Body of pancreas (tissue), 4 donors: ENCODE measurements around the gene RPUSD1. TPM values are rescaled to one million over a fixed set of nuclear protein-coding genes. Genes with fewer than 3 reads are reported as not detected.

ENCODE experiments used
- ATAC-seq: fragments of 150-250 bp; one replicate; pipeline ENCODE4 v1.9.1; 2016
- DNase-seq, 4 donors: peaks; one replicate each; pipeline ENCODE4 v3.0.0-alpha.2; 2019
- H3K27ac ChIP-seq, 4 donors: fragments of 200-600 bp; sonication (generic); 1 replicate in 3 of 4; 2 replicates in 1 of 4; pipeline versions ENCODE4 v1.5.1 to v1.6.1; 2016 to 2019; ENCODE audit warnings: mild to moderate bottlenecking in 1 of 4, mixed read lengths in 1 of 4, moderate library complexity in 1 of 4
- H3K27me3 ChIP-seq, 2 donors: fragments of 200-600 bp; sonication (generic); one replicate each; pipeline ENCODE4 v1.6.0; 2016; ENCODE audit warnings: mild to moderate bottlenecking in 1 of 2
- H3K36me3 ChIP-seq, 2 donors: fragments of 200-600 bp; sonication (generic); replicated peaks in 1 of 2; 2 replicates each; pipeline ENCODE4 v1.5.1; 2016; ENCODE audit warnings: low read depth in 2 of 2; ENCODE audit not compliant: insufficient read depth in 1 of 2
- H3K4me1 ChIP-seq: fragments of 200-600 bp; sonication (generic); one replicate; pipeline ENCODE4 v1.6.0; 2016
- H3K4me3 ChIP-seq, 2 donors: fragments of 200-600 bp; sonication (generic); 1 replicate in 1 of 2; 2 replicates in 1 of 2; pipeline ENCODE4 v1.5.1; 2016 to 2019
- H3K9me3 ChIP-seq, 3 donors: fragments of 200-600 bp; sonication (generic); 1 replicate in 2 of 3; 2 replicates in 1 of 3; pipeline ENCODE4 v1.5.1; 2016
- CTCF ChIP-seq, 7 experiments: fragments of 450-650 bp in 4 of 7; fragments of 200-600 bp in 3 of 7; sonication (generic) in 3 of 7; IDR thresholded peaks; one replicate each; pipeline ENCODE4 v1.5.1; 2016 to 2019; ENCODE audit warnings: antibody characterized with exemption in 7 of 7
- POLR2A ChIP-seq, 3 donors: fragments of 450-650 bp; IDR thresholded peaks; one replicate each; pipeline ENCODE4 v1.6.1; 2016; ENCODE audit warnings: antibody characterized with exemption in 3 of 3, mild to moderate bottlenecking in 2 of 3
- WGBS, 2 donors: methylation state at CpG; one replicate each; pipeline ENCODE4 v1.1.5; 2017; 5-methylcytosine and 5-hydroxymethylcytosine counted together
- intact Hi-C: fragments of 100-400 bp; cut with DNase I; formaldehyde crosslinking; loops from one replicate; pipeline ENCODE4 v1.15.1; 2023
- total RNA-seq, 2 donors: library from RNA; depleted of rRNA; stranded (reverse); fragments of >200 nt; gene quantifications; one replicate each; pipeline ENCODE4 v1.1.0, GENCODE V29; 2016

RPUSD1 gene
- total RNA-seq, 2 donors from 2014 or later = 19.7 to 31.3 TPM

GRCh38 chr16:749010-749409 is 39.2 kb downstream of the RPUSD1 start:
- intact Hi-C loops = no loop called here
- no peak overlapping the region for H3K27ac ChIP-seq
- no peak for TF ChIP-seq POLR2A (IDR thresholded peaks at IDR 0.05)
- no peak for TF ChIP-seq CTCF (IDR thresholded peaks at IDR 0.05)
- H3K9me3 ChIP-seq = no peaks in the 10 kb centered on the region
- no peaks in the 10 kb centered on the region for H3K36me3 ChIP-seq
- DNase-seq = no peak
- peaks cover 6% of the 10 kb centered on the region for H3K4me1 ChIP-seq
- ATAC-seq = no peak
- no peaks in the 10 kb centered on the region for H3K27me3 ChIP-seq
- no peak overlapping the region for H3K4me3 ChIP-seq
- 68 to 73% methylated on average over 6 of the region's 6 CpGs for WGBS, 2 donors

DNA sequence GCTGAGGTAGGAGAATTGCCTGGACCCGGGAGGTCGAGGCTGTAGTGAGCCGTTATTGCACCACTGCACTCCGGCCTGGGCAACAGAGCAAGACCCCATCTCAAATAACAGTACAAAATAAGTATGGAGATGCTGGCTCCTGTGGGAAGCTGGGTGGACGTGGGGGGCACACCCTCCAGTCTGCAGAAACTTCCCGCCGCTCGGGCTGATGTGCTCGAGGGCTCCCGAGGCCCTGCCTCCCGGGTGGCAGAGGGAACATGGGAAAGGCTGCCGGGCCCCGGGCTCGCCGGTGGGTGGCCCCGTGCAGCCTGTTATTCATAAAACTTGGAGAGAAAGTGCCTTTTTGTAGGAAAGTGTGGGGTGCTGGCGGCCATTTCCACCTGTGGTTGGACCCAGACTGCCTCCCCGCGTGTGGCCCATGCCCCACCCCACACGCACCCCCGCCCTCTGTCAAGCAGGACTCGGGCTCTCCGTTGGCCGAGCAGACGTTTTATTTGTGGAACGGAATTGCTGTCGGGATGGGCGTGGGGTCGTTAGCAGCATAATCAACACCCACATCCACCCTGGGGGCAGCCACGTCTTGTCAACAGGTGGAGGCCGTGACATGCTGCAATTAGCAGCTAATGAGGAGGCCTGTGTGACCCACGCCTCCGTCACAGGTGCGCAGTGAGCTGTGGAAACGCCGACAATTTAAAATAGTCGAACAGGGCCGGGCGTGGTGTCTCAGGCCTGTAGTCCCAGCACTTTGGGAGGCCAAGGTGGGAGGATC is 40.0 kb downstream of the RPUSD1 start:
- no peak for TF ChIP-seq POLR2A (IDR thresholded peaks at IDR 0.05)
- TF ChIP-seq CTCF (IDR thresholded peaks at IDR 0.05) = no peak
- Histone ChIP-seq H3K9me3 (no peaks in the 10 kb centered on the region), H3K27me3 (no peaks in the 10 kb centered on the region), H3K27ac (no peak overlapping the region), H3K36me3 (no peaks in the 10 kb centered on the region), H3K4me1 (peaks cover 6% of the 10 kb centered on the region), H3K4me3 (no peak overlapping the region)
- 56 to 72% methylated on average over 10 to 39 of the region's 39 CpGs for WGBS, 2 donors
- ATAC-seq = no peak
- no peak for DNase-seq
- intact Hi-C loops = no loop called here

DNA sequence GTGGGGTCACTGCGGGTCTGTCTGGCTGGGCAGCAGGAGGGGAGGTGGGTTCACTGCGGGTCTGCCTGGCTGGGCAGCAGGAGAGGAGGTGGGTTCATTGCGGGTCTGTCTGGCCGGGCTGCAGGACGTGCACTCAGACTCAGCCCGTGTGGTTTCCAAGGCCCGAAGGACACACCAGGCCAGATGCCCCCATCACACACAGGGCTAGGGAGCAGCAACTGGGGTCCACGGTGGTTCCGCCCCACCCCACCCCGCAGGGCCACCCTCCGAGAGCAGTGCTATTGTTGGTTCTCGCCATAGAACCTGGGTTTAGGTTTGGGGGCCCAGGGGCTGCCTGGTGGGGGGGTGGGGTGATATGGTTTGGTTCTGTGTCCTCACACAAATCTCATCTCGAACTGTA is 41.5 kb downstream of the RPUSD1 start:
- Histone ChIP-seq H3K27me3 (no peaks in the 10 kb centered on the region), H3K9me3 (no peaks in the 10 kb centered on the region), H3K27ac (no peak overlapping the region), H3K4me3 (no peak overlapping the region), H3K4me1 (peaks cover 3% of the 10 kb centered on the region), H3K36me3 (no peaks in the 10 kb centered on the region)
- WGBS, 2 donors = 33 to 57% methylated on average over 1 to 13 of the region's 13 CpGs
- TF ChIP-seq CTCF (IDR thresholded peaks at IDR 0.05) = no peak
- no peak for TF ChIP-seq POLR2A (IDR thresholded peaks at IDR 0.05)
- no peak for DNase-seq
- ATAC-seq = no peak
- intact Hi-C loops = no loop called here

DNA sequence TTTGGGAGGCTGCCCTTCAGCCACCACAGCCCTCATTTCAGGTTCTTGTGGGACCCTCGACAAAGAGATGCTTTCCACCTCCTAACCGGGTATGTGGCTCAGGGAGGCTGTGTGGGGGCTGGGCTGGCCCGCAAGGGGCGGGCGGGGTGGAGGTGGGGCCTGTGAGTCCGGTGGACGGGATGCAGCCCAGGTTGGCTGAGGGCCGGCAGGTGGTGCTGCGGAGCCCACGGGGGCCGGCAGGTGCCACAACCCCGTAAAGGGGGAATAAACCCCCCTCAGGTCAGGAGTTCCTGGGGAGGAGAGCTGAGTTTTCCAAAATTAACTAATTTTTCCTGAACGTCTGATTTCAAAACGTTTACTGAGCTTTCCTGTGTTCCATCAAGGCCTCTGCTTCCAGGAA is 42.4 kb downstream of the RPUSD1 start:
- ATAC-seq (no peak), DNase-seq (peak in 1 of 4 donors; percentile 46)
- H3K9me3 ChIP-seq = no peaks in the 10 kb centered on the region
- intact Hi-C loops = no loop called here
- no peaks in the 10 kb centered on the region for H3K27me3 ChIP-seq
- no peak overlapping the region for H3K27ac ChIP-seq
- WGBS, 2 donors = 1 to 8% methylated on average over 4 to 14 of the region's 14 CpGs
- peaks cover 10% of the 10 kb centered on the region for H3K4me1 ChIP-seq
- H3K36me3 ChIP-seq = no peaks in the 10 kb centered on the region
- peak in 3 of 7 experiments; percentile 11 to 32 (median 14) for TF ChIP-seq CTCF (IDR thresholded peaks at IDR 0.05)
- TF ChIP-seq POLR2A (IDR thresholded peaks at IDR 0.05) = no peak
- no peak overlapping the region for H3K4me3 ChIP-seq
